ENCODE data around the gene POLR3A. TPM values are rescaled to one million over a fixed set of nuclear protein-coding genes. Genes with fewer than 3 reads are reported as not detected.

Gene POLR3A
- total RNA-seq, 1 donor from 2014 or later = 31.4 TPM

DNA sequence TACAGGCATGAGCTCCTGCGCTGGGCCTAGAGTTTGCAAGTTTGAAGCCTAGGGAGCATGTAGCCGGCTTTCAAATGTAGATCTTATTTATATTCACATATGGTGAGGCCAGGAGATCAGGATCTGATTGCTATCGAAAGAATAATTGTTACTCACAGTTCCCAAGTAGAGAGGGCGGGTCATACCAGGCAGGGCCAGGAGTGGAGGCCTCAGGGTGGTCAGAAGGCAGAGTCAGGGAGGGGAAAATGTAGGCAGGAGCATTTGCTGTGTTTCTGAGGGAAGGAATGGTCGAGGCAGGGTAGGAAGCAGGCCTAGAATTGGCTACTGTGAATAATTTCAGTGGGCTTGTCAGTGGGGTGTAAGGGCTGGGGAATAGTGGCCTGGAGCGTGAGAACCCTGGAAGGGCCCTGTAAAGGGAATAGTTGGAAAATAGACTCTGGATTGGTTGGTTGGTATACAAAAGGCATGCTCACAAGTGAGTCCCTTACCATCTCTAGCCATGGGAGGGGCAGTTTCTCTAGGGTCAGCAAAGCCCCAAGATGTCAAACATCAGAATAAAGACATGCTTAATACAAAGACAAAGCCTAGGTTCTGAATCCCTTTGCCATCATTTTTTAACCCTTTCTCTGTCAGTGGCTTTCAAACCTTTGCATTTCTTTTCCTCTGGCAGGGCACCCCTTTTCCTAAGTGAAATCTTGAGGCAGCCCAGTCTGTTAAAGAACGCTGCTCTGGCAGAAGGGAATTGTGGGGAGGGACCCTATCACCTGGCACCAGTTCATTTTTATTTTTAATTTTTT, 66.8 kb downstream of the POLR3A start:
- no peak overlapping the region for H2AFZ ChIP-seq (ENCODE audit: low read depth, low read length)
- no peak overlapping the region for H3K4me2 ChIP-seq (ENCODE audit: low read length)
- no peaks in the 10 kb centered on the region for H3K79me2 ChIP-seq (ENCODE audit: insufficient read depth, low read length)
- no peak overlapping the region for H3K9ac ChIP-seq (ENCODE audit: low read length)
- H3K27me3 ChIP-seq (ENCODE audit: insufficient read depth, low read length) = no peaks in the 10 kb centered on the region
- TF ChIP-seq EZH2 (IDR thresholded peaks at IDR 0.05; ENCODE audit: insufficient read depth, low read length) = no peak
- TF ChIP-seq, protein P1, sequence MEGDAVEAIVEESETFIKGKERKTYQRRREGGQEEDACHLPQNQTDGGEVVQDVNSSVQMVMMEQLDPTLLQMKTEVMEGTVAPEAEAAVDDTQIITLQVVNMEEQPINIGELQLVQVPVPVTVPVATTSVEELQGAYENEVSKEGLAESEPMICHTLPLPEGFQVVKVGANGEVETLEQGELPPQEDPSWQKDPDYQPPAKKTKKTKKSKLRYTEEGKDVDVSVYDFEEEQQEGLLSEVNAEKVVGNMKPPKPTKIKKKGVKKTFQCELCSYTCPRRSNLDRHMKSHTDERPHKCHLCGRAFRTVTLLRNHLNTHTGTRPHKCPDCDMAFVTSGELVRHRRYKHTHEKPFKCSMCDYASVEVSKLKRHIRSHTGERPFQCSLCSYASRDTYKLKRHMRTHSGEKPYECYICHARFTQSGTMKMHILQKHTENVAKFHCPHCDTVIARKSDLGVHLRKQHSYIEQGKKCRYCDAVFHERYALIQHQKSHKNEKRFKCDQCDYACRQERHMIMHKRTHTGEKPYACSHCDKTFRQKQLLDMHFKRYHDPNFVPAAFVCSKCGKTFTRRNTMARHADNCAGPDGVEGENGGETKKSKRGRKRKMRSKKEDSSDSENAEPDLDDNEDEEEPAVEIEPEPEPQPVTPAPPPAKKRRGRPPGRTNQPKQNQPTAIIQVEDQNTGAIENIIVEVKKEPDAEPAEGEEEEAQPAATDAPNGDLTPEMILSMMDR (IDR thresholded peaks at IDR 0.05; ENCODE audit: insufficient read depth, low read depth, low read length) = no peak
- no peaks in the 10 kb centered on the region for H3K36me3 ChIP-seq (ENCODE audit: insufficient read depth, low read length)
- no peak for FAIRE-seq
- H3K9me3 ChIP-seq (ENCODE audit: insufficient read depth, low read depth, low read length) = peaks cover 6% of the 10 kb centered on the region
- H3K27ac Mint-ChIP-seq (ENCODE audit: unreplicated experiment) = peak overlapping the region; percentile 69
- no peak for DNase-seq (ENCODE audit: low read depth)
- H3K27me3 Mint-ChIP-seq (ENCODE audit: low read depth, unreplicated experiment) = no peaks in the 10 kb centered on the region
- H3K4me1 Mint-ChIP-seq (ENCODE audit: low read depth, unreplicated experiment) = peaks cover 5% of the 10 kb centered on the region
- H4K20me1 ChIP-seq (ENCODE audit: insufficient read depth, low read length) = no peaks in the 10 kb centered on the region
- peaks cover 17% of the 10 kb centered on the region for H3K9me3 Mint-ChIP-seq (ENCODE audit: unreplicated experiment)
- no peak overlapping the region for H3K4me3 Mint-ChIP-seq (ENCODE audit: unreplicated experiment)
- no peak overlapping the region for H3K27ac ChIP-seq (ENCODE audit: low read depth, low read length)
- no peak overlapping the region for H3K4me3 ChIP-seq (ENCODE audit: insufficient read depth, low read depth, low read length)
- H3K36me3 Mint-ChIP-seq (ENCODE audit: low read depth, unreplicated experiment) = peaks cover 2% of the 10 kb centered on the region
- H3K4me1 ChIP-seq (ENCODE audit: insufficient read depth, low read length) = peaks cover 7% of the 10 kb centered on the region

DNA sequence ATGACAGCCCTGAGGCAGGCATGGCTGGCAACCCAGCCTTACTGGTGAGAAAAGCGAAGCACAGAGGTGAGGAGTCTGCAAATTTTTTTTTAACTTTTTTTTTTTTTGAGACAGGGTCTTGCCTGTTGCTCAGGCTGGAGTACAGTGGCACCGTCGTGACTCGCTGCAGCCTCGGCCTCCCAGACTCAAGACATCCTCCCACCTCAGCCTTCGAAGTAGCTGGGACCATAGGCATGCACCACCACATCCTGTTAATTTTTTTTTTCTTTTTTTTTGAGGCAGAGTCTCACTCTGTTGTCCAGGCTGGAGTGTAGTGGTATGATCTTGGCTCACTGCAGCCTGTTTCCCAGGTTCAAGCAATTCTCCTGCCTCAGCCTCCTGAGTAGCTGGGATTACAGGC, 67.6 kb downstream of the POLR3A start:
- Histone ChIP-seq H3K9me3 (ENCODE audit: insufficient read depth, low read depth, low read length) (peaks cover 6% of the 10 kb centered on the region), H3K4me1 (ENCODE audit: insufficient read depth, low read length) (peaks cover 7% of the 10 kb centered on the region), H3K9ac (ENCODE audit: low read length) (no peak overlapping the region), H3K36me3 (ENCODE audit: insufficient read depth, low read length) (no peaks in the 10 kb centered on the region), H3K27ac (ENCODE audit: low read depth, low read length) (no peak overlapping the region), H3K27me3 (ENCODE audit: insufficient read depth, low read length) (no peaks in the 10 kb centered on the region), H3K4me2 (ENCODE audit: low read length) (no peak overlapping the region), H4K20me1 (ENCODE audit: insufficient read depth, low read length) (no peaks in the 10 kb centered on the region), H2AFZ (ENCODE audit: low read depth, low read length) (no peak overlapping the region), H3K4me3 (ENCODE audit: insufficient read depth, low read depth, low read length) (no peak overlapping the region), H3K79me2 (ENCODE audit: insufficient read depth, low read length) (no peaks in the 10 kb centered on the region)
- Mint-ChIP-seq H3K4me1 (ENCODE audit: low read depth, unreplicated experiment) (peaks cover 5% of the 10 kb centered on the region), H3K27ac (ENCODE audit: unreplicated experiment) (no peak overlapping the region), H3K4me3 (ENCODE audit: unreplicated experiment) (no peak overlapping the region), H3K36me3 (ENCODE audit: low read depth, unreplicated experiment) (peaks cover 2% of the 10 kb centered on the region), H3K27me3 (ENCODE audit: low read depth, unreplicated experiment) (no peaks in the 10 kb centered on the region), H3K9me3 (ENCODE audit: unreplicated experiment) (peaks cover 17% of the 10 kb centered on the region)
- TF ChIP-seq, protein P1 (IDR thresholded peaks at IDR 0.05; ENCODE audit: insufficient read depth, low read depth, low read length) = no peak
- no peak for TF ChIP-seq EZH2 (IDR thresholded peaks at IDR 0.05; ENCODE audit: insufficient read depth, low read length)
- FAIRE-seq (no peak), DNase-seq (ENCODE audit: low read depth) (no peak)

DNA sequence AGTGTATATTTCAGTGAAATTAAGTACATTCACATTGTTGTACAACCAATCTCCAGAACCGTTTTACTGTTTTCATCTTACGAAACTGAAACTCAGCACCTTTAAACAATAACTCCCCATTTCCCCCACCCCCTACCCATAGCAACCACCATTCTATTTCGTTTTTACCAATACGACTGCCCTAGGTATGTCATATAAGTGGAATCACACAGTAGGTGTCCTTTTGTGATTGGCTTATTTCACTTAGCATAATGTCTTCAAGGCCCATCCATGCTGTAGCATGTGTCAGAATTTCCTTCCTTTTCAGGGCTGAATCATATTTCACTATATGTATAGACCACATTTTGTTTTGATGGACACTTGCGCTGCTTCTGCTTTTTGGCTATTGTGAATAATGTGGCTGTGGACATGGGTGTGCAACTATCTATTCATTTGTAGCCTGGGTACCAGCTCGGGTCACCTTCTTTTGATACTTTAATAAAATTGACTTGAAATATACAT, 68.4 kb downstream of the POLR3A start:
- H3K9me3 Mint-ChIP-seq (ENCODE audit: unreplicated experiment) = peaks cover 17% of the 10 kb centered on the region
- no peak overlapping the region for H3K9ac ChIP-seq (ENCODE audit: low read length)
- H3K36me3 ChIP-seq (ENCODE audit: insufficient read depth, low read length) = no peaks in the 10 kb centered on the region
- no peak overlapping the region for H2AFZ ChIP-seq (ENCODE audit: low read depth, low read length)
- peaks cover 6% of the 10 kb centered on the region for H3K9me3 ChIP-seq (ENCODE audit: insufficient read depth, low read depth, low read length)
- H3K36me3 Mint-ChIP-seq (ENCODE audit: low read depth, unreplicated experiment) = peaks cover 2% of the 10 kb centered on the region
- H3K79me2 ChIP-seq (ENCODE audit: insufficient read depth, low read length) = no peaks in the 10 kb centered on the region
- H3K27ac Mint-ChIP-seq (ENCODE audit: unreplicated experiment) = no peak overlapping the region
- H3K27me3 Mint-ChIP-seq (ENCODE audit: low read depth, unreplicated experiment) = no peaks in the 10 kb centered on the region
- DNase-seq (ENCODE audit: low read depth) = no peak
- no peak for FAIRE-seq
- TF ChIP-seq, protein P1 (IDR thresholded peaks at IDR 0.05; ENCODE audit: insufficient read depth, low read depth, low read length) = no peak
- TF ChIP-seq EZH2 (IDR thresholded peaks at IDR 0.05; ENCODE audit: insufficient read depth, low read length) = no peak
- no peak overlapping the region for H3K27ac ChIP-seq (ENCODE audit: low read depth, low read length)
- H3K4me1 Mint-ChIP-seq (ENCODE audit: low read depth, unreplicated experiment) = peaks cover 5% of the 10 kb centered on the region
- H3K4me3 ChIP-seq (ENCODE audit: insufficient read depth, low read depth, low read length) = no peak overlapping the region
- H3K4me2 ChIP-seq (ENCODE audit: low read length) = no peak overlapping the region
- peaks cover 5% of the 10 kb centered on the region for H3K4me1 ChIP-seq (ENCODE audit: insufficient read depth, low read length)
- no peaks in the 10 kb centered on the region for H3K27me3 ChIP-seq (ENCODE audit: insufficient read depth, low read length)
- H3K4me3 Mint-ChIP-seq (ENCODE audit: unreplicated experiment) = no peak overlapping the region
- H4K20me1 ChIP-seq (ENCODE audit: insufficient read depth, low read length) = no peaks in the 10 kb centered on the region
